ENCODE data around the gene C4BPA. TPM values are rescaled to one million over a fixed set of nuclear protein-coding genes. Genes with fewer than 3 reads are reported as not detected.

Gene C4BPA
- total and polyA plus RNA-seq, 2 of the 8 experiments (the other 6 are each of a cell fraction or from before 2014, with no cell fraction given), result not detected

GRCh38 chr1:207101720-207102119 lies 2.3 kb upstream of the C4BPA start:
- H2BK15ac ChIP-seq (ENCODE audit: low read length), result no peak overlapping the region
- no peaks in the 10 kb centered on the region for H3K79me2 ChIP-seq (ENCODE audit: control insufficient read depth in 1 of 2, insufficient read depth in 2 of 2, low read length in 2 of 2)
- H4K5ac ChIP-seq (ENCODE audit: insufficient read length, low read depth, low read length), result no peak overlapping the region
- H4K8ac ChIP-seq (ENCODE audit: extremely low read depth, insufficient read depth, low read length), result no peak overlapping the region
- H3K4ac ChIP-seq (replicated peaks; ENCODE audit: insufficient read length, low read depth, low read length), result no peak overlapping the region
- no peak overlapping the region for H3K18ac ChIP-seq (ENCODE audit: extremely low read depth, low read length)
- FAIRE-seq (no peak), DNase-seq (ENCODE audit: low read depth in 1 of 2, low spot score in 2 of 2) (no peak)
- no peak overlapping the region for H3K9ac ChIP-seq (replicated peaks in 1 of 4; ENCODE audit: extremely low read depth in 1 of 4, low read depth in 3 of 4, low read length in 3 of 4)
- H3K23me2 ChIP-seq (ENCODE audit: low read depth, low read length), result no peaks in the 10 kb centered on the region
- CTCF ChIA-PET (ENCODE audit: partially characterized antibody), result no interaction called here
- no peak overlapping the region for H3K27ac ChIP-seq (ENCODE audit: low read depth, low read length)
- POLR2A ChIA-PET (ENCODE audit: partially characterized antibody), result no interaction called here
- H4K91ac ChIP-seq (replicated peaks; ENCODE audit: insufficient read length, low read length), result no peak overlapping the region
- H4K20me1 ChIP-seq (replicated peaks in 1 of 2; ENCODE audit: control insufficient read depth in 1 of 2, insufficient read depth in 2 of 2, low read length in 2 of 2), result no peaks in the 10 kb centered on the region
- no peak overlapping the region for H2BK12ac ChIP-seq (ENCODE audit: low read depth, low read length)
- no peak overlapping the region for H2BK5ac ChIP-seq (ENCODE audit: low read depth, low read length)
- no peak overlapping the region for H2BK120ac ChIP-seq (replicated peaks; ENCODE audit: low read depth, low read length)
- H3K9me3 ChIP-seq (ENCODE audit: insufficient read depth in 2 of 2, low read depth in 1 of 2, low read length in 1 of 2), result peaks cover 16 to 22% of the 10 kb centered on the region in 2 experiments; a peak in 3 of 4 replicates
- peaks cover 0 to 5% (median 0%) of the 10 kb centered on the region in 4 experiments; a peak in 1 of 8 replicates for H3K36me3 ChIP-seq (ENCODE audit: control insufficient read depth in 2 of 4, insufficient read depth in 4 of 4, low read length in 3 of 4)
- H3K27me3 ChIP-seq (replicated peaks in 1 of 4; ENCODE audit: control insufficient read depth in 3 of 4, extremely low read depth in 1 of 4, insufficient read depth in 3 of 4, low read length in 3 of 4), result peaks cover 0 to 2% (median 0%) of the 10 kb centered on the region in 4 experiments; a peak in 1 of 7 replicates
- no peak overlapping the region for H2AFZ ChIP-seq (ENCODE audit: low read length)
- H3K4me3 ChIP-seq (ENCODE audit: extremely low read depth in 1 of 4, insufficient read depth in 2 of 4, low read depth in 3 of 4, low read length in 4 of 4), result no peak overlapping the region
- H3K4me1 ChIP-seq (replicated peaks in 1 of 4; ENCODE audit: control insufficient read depth in 3 of 4, insufficient read depth in 4 of 4, low read length in 3 of 4), result no peaks in the 10 kb centered on the region
- H3K14ac ChIP-seq (ENCODE audit: insufficient read length), result no peak overlapping the region
- no peaks in the 10 kb centered on the region for H3K79me1 ChIP-seq (ENCODE audit: low read depth, low read length)
- no peak overlapping the region for H2AK5ac ChIP-seq (ENCODE audit: low read depth, low read length)
- H3K56ac ChIP-seq (replicated peaks; ENCODE audit: insufficient read length, low read depth, low read length), result no peak overlapping the region
- no peak overlapping the region for H2BK20ac ChIP-seq (ENCODE audit: low read length)
- no peak overlapping the region for H3K23ac ChIP-seq (ENCODE audit: insufficient read length)
- H3K4me2 ChIP-seq (ENCODE audit: insufficient read depth in 1 of 2, low read depth in 2 of 2, low read length in 2 of 2), result no peak overlapping the region
- 96% methylated on average over 1 of the region's 1 CpG; no CpG with 5 or more reads in 1 of the 2 experiments for WGBS, 2 experiments (ENCODE audit: extremely low coverage in 1 of 2, insufficient coverage in 1 of 2, insufficient read length in 1 of 2, insufficient replicate concordance in 2 of 2, low coverage in 1 of 2, low lambda C conversion rate in 2 of 2, missing lambda C conversion rate in 1 of 2)
- no peak for TF ChIP-seq ASH2L (IDR thresholded peaks at IDR 0.05; ENCODE audit: low read length)
- no peak for TF ChIP-seq CREB1 (IDR thresholded peaks at IDR 0.05)
- TF ChIP-seq SP2 (IDR thresholded peaks at IDR 0.05; ENCODE audit: low read length), result no peak
- TF ChIP-seq TBP (IDR thresholded peaks at IDR 0.05; ENCODE audit: low read depth, low read length), result no peak
- TF ChIP-seq POLR2A (IDR thresholded peaks at IDR 0.05; ENCODE audit: control extremely low read depth in 1 of 2, low read depth in 2 of 2, low read length in 2 of 2), result no peak
- TF ChIP-seq USF2 (IDR thresholded peaks at IDR 0.05; ENCODE audit: low read length), result no peak
- no peak for TF ChIP-seq EZH2 (IDR thresholded peaks at IDR 0.05; ENCODE audit: low read depth, low read length, severe bottlenecking)
- TF ChIP-seq KDM5A (IDR thresholded peaks at IDR 0.05; ENCODE audit: low read length), result no peak
- TF ChIP-seq E2F6 (IDR thresholded peaks at IDR 0.05), result no peak
- no peak for TF ChIP-seq KDM1A (IDR thresholded peaks at IDR 0.05; ENCODE audit: borderline replicate concordance, low read length)
- no peak for TF ChIP-seq JUN (IDR thresholded peaks at IDR 0.05; ENCODE audit: low read depth, low read length)
- TF ChIP-seq SIN3A (conservative IDR thresholded peaks at IDR 0.05 in 1 of 2, IDR thresholded peaks at IDR 0.05 in 1 of 2; ENCODE audit: low read depth in 1 of 2, low read length in 2 of 2), result no peak
- TF ChIP-seq SIRT6 (IDR thresholded peaks at IDR 0.05; ENCODE audit: low read length), result no peak
- TF ChIP-seq JUND (IDR thresholded peaks at IDR 0.05; ENCODE audit: low read length), result no peak
